KMS-11 (cell line): ENCODE results near the gene KRTAP12-4.

Experiments used
- H2AFZ ChIP-seq: fragments of 200-600 bp; sonication (generic); 2 replicates; pipeline ENCODE4 v1.6.1; 2016; ENCODE audit warnings: antibody characterized with exemption, mixed run types, low read depth
- H3K27ac ChIP-seq: fragments of 200-600 bp; sonication (generic); 2 replicates; pipeline ENCODE4 v1.6.1; 2016; ENCODE audit warnings: mild to moderate bottlenecking, mixed run types
- H3K27me3 ChIP-seq: fragments of 200-600 bp; sonication (generic); 2 replicates; pipeline ENCODE4 v1.6.1; 2017; ENCODE audit warnings: mild to moderate bottlenecking, low read depth, mixed run types, moderate library complexity; ENCODE audit not compliant: insufficient read depth
- H3K36me3 ChIP-seq: fragments of 200-600 bp; sonication (generic); 2 replicates; pipeline ENCODE4 v1.6.1; 2017; ENCODE audit warnings: mild to moderate bottlenecking, mixed run types; ENCODE audit not compliant: insufficient read depth
- H3K4me1 ChIP-seq: fragments of 200-600 bp; sonication (generic); 2 replicates; pipeline ENCODE4 v1.6.1; 2016; ENCODE audit warnings: mild to moderate bottlenecking, low read depth, mixed run types; ENCODE audit not compliant: poor library complexity, severe bottlenecking
- H3K4me2 ChIP-seq: fragments of 200-600 bp; sonication (generic); 2 replicates; pipeline ENCODE4 v1.7.0; 2016; ENCODE audit warnings: mild to moderate bottlenecking, mixed run types
- H3K4me3 ChIP-seq: fragments of 200-600 bp; sonication (generic); IDR thresholded peaks from 2 replicates; pipeline ENCODE4 v1.6.1; 2017; ENCODE audit warnings: low read depth, low read length, mixed read lengths; ENCODE audit not compliant: insufficient read depth
- H3K79me2 ChIP-seq: fragments of 200-600 bp; sonication (generic); 2 replicates; pipeline ENCODE4 v1.6.1; 2016; ENCODE audit warnings: low read depth, mixed run types; ENCODE audit not compliant: insufficient read depth
- H3K9ac ChIP-seq: fragments of 200-600 bp; sonication (generic); 2 replicates; pipeline ENCODE4 v1.6.1; 2016; ENCODE audit warnings: mild to moderate bottlenecking, mixed run types
- H4K20me1 ChIP-seq: fragments of 200-600 bp; sonication (generic); 2 replicates; pipeline ENCODE4 v1.6.1; 2016; ENCODE audit warnings: mild to moderate bottlenecking, mixed run types; ENCODE audit not compliant: insufficient read depth
- CTCF ChIP-seq: fragments of 200-600 bp; sonication (generic); conservative IDR thresholded peaks from 2 replicates; pipeline ENCODE4 v1.6.1; 2017; ENCODE audit warnings: low read depth, mild to moderate bottlenecking, antibody characterized with exemption, low read length, moderate library complexity, mixed read lengths

Gene KRTAP12-4

GRCh38 chr21:44614961-44615391, 39.5 kb downstream of the KRTAP12-4 start:
- H3K4me2 ChIP-seq = no peak overlapping the region
- H3K9ac ChIP-seq = no peak overlapping the region
- H3K79me2 ChIP-seq = no peaks in the 10 kb centered on the region

GRCh38 chr21:44614161-44614631, 40.3 kb downstream of the KRTAP12-4 start:
- no peak overlapping the region for H2AFZ ChIP-seq
- no peak overlapping the region for H3K4me3 ChIP-seq
- H3K9ac ChIP-seq = no peak overlapping the region
- no peak overlapping the region for H3K27ac ChIP-seq
- H3K27me3 ChIP-seq = peaks cover 30% of the 10 kb centered on the region
- no peak for TF ChIP-seq CTCF
- H3K79me2 ChIP-seq = no peaks in the 10 kb centered on the region
- no peaks in the 10 kb centered on the region for H4K20me1 ChIP-seq
- H3K4me2 ChIP-seq = no peak overlapping the region
- H3K36me3 ChIP-seq = no peaks in the 10 kb centered on the region
- no peaks in the 10 kb centered on the region for H3K4me1 ChIP-seq

More at GRCh38 chr21:44614961-44615391, 39.5 kb downstream of the KRTAP12-4 start:
- TF ChIP-seq CTCF = no peak
- Histone ChIP-seq H2AFZ (no peak overlapping the region), H3K27me3 (peaks cover 30% of the 10 kb centered on the region), H3K4me1 (no peaks in the 10 kb centered on the region), H3K36me3 (no peaks in the 10 kb centered on the region), H3K4me3 (no peak overlapping the region), H4K20me1 (no peaks in the 10 kb centered on the region), H3K27ac (no peak overlapping the region)

GRCh38 chr21:44613386-44614155, 40.9 kb downstream of the KRTAP12-4 start:
- Histone ChIP-seq H2AFZ (no peak overlapping the region), H3K27ac (no peak overlapping the region), H3K36me3 (no peaks in the 10 kb centered on the region), H3K4me3 (no peak overlapping the region), H3K79me2 (no peaks in the 10 kb centered on the region), H3K9ac (no peak overlapping the region), H3K4me2 (no peak overlapping the region), H3K27me3 (peaks cover 24% of the 10 kb centered on the region), H4K20me1 (no peaks in the 10 kb centered on the region), H3K4me1 (no peaks in the 10 kb centered on the region)
- TF ChIP-seq CTCF = no peak

GRCh38 chr21:44612669-44613229, 41.7 kb downstream of the KRTAP12-4 start:
- H3K4me2 ChIP-seq = no peak overlapping the region
- H3K4me3 ChIP-seq = no peak overlapping the region
- H3K79me2 ChIP-seq = no peaks in the 10 kb centered on the region
- H3K36me3 ChIP-seq = no peaks in the 10 kb centered on the region
- H3K27ac ChIP-seq = no peak overlapping the region
- TF ChIP-seq CTCF = no peak
- H3K4me1 ChIP-seq = no peaks in the 10 kb centered on the region
- H2AFZ ChIP-seq = no peak overlapping the region
- peaks cover 22% of the 10 kb centered on the region for H3K27me3 ChIP-seq
- H4K20me1 ChIP-seq = no peaks in the 10 kb centered on the region
- H3K9ac ChIP-seq = no peak overlapping the region
